GM04503 (cell line): ENCODE results near the gene C1QTNF6.
"Not testable (repeated sequence)": the region's sequence is repeated elsewhere in the genome, so short reads cannot be mapped to it uniquely, and the experiment has no call there.

Source experiments
- DNase-seq: peaks from one replicate; pipeline ENCODE4 v3.0.0-alpha.2; 2012; ENCODE audit warnings: low read depth

C1QTNF6 gene

DNA sequence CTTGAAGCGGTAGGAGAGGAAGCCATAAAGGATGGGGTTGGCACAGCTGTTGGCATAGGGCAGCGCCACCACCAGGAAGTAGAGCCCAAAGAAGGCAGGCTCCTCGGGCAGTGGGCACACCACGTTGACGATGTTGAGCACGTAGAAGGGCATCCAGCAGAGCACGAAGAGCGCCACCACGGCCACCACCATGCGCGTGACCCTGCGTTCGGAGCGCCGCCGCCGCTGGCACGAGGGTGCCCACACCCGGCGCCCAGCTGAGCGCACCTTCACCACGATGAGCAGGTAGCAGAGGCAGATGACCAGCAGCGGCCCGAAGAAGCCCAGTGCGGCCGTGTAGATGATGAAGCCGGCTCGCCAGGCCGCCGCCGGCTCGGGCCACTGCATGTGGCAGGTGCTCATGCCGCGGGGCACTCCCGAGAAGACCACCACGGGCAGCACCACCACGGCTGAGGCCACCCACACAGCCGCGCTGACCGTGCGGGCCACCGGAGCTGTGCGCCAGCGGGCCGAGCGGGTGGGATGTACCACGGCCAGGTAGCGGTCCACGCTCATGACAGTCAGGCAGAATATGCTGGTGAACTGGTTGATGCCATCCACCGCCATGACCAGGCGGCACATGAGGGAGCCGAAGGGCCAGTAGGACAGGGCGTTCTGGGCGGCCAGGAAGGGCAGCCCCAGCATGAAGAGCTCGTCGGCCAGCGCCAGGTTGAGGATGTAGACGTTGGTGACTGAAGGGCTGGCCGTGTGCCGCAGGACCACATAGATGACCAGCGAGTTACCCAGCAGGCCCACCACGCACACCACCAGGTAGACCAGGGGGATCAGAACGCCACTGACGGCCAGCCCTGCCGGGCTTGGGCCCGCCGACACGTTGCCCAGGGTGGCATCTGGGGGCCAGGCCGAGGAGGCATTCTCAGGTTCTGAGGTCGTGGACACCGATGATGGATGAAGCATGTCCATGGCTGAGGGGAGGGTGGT lies 19.1 kb upstream of the C1QTNF6 start:
- no peak for DNase-seq

DNA sequence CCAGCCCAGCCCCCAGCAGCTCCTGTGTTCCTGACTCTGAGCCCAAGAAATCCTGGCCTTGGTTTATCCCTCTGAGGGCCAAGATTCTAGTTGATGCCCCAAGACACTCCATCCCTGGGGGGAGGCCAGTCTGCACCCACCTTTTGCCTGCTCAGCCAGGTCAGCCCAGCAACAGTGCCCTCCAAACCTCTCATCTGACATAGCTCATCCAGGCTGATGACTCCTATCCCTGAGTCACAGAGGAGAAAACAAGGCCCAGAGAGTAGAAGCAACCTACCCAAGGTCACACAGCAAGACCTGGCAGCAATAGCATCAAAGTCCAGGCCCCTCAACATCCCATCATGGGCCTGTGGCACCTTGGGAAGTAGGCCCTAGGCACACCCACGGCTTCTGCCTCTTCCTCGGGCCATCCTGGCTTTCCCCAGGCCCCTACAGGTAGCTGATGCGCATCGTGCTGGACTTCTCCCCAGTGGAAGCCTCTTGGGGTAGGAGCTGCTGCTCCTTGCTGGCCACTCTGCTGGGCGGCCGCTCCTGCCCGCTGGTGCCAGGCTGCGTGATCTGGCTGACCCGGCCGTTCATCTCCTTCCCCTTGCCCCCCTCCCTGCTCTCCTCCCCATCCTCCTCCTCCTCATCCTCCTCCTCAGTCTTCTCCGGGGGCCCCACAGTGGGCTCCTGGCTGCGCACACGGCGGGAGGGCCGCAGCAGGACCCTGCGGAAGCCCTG lies 18.2 kb upstream of the C1QTNF6 start:
- DNase-seq, result no peak

DNA sequence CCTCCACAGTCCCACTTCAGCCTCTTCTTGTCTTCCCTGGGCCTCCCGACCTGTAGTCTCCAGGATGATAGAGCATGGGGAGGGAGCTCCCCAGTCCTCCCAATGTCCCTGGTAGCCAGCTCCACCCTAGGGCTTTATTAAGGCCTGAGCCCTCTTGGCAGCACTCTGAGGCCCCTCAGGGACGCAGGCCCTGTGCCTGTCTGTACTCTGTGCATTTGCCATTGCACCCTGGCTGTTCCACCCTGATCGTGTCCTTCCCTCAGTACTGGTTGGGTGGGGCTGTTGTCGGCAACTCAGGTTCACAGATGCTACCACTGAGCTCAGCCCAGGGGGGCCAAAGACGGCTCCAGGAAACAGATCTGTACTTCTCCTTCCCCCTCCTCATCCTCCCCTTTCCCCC lies 17.0 kb upstream of the C1QTNF6 start:
- no peak for DNase-seq

DNA sequence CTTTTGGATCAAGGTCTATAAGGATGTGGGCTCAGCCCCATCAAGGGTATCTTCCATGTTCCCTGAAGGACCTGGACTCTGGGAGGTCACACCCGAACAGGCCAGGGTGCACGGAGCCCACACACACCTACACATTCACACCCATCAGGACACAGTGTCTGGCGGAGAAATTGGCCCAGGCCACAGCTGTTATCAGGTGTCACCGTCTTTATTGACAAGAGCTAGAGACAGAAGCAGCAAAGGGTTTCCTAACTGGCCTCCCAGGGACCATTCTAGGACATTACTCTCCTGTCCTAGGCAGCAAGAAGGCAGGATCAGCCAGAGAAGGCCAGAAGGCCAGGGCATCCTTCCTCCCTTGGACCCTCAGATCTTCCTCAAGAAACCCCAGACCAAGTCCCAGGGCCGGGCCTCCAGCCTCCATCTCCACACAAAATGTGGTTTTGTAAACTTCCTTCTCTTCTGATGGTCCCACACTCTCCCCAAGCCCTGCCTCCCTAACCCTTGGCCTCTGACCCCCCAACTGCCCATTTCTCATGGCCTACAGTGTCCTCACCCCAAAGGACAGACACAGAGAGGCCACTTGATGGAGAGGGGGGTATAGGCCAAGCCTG lies 16.1 kb upstream of the C1QTNF6 start:
- DNase-seq, result no peak

DNA sequence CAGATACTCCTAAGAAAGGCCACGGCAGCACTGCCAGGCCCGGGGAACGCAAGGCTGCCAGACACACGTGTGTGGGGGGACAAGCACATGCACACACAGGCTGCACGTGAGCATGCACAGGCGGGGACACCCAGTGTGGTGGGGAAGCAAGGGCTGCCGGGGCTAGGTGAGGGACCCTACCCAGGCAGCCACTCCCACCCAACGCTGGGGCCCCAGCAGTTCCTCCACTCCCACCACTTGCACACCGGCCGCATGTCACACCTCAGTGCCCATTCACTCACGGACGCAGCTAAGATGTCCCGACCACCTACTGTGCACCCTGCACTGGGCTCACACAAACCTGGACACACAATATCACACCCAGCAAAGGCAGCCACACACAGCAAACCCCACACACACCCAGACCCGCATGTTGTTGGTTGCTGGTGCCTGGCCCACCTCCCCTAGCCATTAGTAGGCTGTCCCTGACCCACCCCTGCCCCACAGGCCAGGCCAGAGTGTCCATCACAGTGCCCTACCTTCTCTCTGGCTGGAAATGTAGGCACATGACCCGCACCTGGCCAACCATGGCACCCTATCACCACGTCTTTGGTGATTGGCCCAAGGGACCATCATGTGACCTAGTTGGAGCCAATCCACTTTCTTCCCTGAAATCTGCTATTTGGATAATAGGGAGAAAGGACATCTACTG lies 15.5 kb upstream of the C1QTNF6 start:
- no peak for DNase-seq

DNA sequence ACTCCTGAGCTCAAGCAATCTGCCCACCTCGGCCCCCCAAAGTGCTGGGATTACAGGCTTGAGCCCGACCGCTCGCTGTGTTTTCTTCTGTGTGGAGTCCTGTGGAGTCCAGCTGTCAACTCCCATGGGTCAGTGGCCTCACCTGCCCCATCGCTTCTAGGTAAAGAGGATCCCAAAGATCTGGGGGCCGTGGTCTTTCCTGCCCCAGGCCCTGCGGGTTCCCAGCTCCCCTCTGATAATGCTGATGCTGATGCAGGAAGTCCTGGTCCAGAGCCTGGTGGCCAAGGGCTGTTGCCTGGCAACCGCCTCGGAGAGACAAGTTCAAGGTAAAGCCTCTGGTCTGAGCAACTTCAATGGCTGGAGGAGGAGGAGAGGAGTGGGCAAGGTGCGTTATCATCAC lies 14.7 kb upstream of the C1QTNF6 start:
- DNase-seq, result no peak

DNA sequence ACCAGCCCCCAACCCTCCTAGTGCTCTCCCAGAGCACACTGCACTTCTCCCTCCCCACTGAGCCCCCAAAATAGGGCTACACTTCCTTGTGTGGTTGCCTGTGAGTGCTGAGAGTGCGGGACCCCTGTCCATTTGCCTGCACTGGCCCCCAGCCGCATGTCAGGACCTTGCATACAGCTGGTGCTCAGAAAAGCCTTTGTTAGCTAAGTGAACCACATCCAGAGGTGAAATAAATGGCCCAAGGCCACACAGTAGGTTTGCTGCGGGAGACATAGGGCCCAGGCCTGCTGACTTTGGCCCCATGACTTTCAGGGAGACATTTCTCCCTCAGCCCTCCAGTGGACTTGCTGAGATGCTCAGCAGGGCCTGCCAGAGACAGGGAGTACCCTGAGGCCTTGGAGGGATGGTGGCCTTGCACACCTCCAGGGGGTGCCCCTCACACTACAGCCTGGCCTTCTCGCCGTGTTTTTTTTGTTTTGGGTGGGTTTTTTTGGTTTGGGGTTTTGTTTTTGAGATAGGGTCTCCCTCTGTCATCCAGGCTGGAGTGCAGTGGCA lies 14.0 kb upstream of the C1QTNF6 start:
- DNase-seq, result no peak

DNA sequence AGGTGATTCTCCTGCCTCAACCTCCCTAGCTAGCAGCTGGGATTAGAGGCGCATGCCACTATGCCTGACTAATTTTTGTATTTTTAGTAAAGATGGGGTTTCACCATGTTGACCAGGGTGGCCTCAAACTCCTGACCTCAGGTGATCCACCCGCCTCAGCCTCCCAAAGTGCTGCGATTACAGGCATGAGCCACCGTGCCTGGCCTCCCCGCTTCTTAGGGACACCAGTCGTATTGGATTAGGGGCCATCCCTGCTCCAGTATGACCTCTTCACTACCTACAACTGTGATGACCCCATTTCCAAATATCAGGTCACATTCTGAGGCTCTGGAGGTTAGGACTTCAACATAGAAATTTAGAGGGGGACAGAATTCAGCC lies 13.4 kb upstream of the C1QTNF6 start:
- not testable (repeated sequence) for DNase-seq

DNA sequence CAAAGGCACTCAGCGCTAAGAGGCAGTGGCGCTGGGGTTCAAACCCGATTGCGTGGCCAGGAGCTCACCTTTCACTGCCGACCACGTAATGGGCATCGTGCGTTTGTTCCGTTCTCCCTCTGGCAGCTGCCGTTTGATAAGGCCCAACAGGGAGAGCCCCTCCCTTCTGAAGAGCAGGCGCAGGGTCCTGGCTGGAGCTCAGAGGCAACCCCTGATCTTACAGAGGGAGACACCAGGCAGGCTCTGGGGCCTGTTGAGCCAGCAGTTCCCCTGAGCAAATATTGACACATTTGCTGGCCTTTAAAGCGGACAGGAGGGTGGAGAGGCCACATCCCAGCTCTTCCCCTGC lies 11.7 kb upstream of the C1QTNF6 start:
- DNase-seq, result no peak

DNA sequence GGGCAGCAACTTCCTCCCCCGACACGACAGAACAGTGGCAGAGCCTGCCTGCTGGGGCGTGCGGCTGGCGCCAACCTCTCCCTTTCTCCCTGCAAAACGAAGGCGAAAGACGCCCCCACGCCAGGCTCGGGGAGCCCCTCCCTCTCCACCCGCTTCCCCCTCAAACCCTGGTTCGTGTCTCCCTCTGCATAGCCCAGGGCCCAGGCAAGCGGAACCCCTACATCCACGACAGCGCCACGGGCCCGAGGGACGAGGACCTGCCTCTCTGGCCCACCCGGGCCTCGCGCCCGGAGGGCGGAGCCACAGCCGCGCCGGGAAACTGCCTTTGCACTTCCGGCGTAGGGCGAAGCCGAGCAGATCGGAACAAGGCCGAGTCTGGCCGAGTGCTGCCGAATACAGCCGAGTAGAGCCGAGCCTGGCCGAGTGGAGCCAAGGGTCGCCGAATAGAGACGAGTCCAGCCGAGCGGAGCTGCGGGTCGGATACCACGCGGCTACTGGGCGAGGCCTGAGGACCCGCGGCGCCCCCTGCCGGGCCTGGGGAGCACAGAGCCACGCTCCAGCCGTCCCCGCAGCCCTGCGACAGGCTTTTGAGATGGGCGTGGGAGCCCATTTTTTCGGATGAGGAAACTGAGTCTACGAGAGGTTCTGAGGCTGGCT lies 11.2 kb upstream of the C1QTNF6 start:
- no peak for DNase-seq

DNA sequence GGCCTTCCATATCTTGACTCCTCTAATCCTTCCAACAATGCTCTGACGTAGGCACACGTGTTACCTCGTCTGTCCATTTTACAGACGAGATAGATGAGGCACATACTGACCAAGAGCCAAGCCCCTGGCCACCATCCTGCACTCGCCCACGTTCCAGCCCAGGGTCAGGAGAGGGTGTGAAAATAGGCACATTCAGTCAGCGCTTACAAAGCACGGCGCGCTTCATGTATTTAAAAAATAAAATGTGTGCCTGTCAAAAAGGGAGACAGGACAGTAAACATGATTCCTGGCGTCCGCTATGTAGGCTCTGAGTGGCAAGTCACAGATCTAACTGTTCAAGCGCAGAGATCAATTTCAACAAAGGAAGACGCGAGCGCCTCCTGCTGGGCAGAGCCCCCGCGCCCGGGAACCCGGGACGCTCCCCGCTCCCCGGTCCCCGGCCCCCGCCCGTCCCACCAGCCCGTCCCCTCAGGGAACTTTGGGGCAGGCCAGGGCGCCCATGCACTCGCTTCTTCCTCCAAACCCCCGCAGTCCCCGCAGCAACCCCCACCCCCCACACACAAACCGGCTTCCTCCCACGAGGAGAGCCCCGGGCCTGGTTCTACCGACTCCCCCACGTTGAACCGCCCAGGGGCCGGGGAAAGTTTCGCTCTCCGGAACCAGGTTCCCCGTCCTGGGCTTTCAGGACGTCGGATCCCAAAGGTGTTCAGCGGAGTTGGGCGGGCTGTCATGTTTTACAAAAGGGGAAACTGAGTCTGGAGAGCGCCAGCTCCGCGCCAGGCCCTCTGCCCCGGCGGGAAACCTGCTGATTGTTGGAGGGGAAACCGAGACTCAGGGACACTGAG lies 10.4 kb upstream of the C1QTNF6 start:
- DNase-seq, result no peak

DNA sequence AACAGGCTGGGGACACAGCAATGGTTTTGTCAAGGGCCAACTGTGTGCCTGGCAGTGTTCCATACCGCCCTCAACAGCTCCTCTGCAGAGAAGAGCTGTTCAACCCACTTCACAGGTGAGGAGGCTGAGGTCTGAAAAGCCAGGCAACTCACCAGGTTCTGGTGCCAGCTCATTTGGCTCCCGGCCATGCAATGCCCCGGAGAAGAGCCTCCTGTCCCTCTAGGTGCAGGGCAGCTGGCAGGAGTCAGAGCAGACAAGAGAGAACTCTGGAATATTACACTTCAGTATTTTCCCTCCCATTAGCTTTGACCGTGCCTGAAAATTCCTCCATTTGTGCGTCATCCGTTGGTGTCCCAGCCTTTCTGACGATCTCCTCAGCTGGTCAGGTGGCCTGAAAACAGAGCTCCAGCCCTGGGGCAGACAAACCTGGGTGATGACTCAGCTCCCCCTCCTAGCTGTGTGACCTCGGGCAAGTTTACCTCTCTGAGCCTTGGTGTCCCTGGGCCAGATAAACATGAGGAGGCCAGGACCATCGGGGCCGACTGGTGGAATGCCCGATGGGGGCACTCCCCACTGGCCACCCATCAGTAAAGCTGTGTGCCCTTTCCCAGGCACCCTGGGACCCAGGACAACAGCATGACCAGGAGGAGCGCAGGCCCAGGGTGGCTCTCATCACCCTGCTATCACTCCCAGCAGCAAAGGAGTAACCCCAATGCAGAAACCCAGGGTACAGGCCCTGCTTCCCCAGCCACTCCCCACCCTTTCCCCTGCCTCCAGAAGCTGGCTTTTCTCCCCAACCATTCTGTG lies 9.6 kb upstream of the C1QTNF6 start:
- no peak for DNase-seq

DNA sequence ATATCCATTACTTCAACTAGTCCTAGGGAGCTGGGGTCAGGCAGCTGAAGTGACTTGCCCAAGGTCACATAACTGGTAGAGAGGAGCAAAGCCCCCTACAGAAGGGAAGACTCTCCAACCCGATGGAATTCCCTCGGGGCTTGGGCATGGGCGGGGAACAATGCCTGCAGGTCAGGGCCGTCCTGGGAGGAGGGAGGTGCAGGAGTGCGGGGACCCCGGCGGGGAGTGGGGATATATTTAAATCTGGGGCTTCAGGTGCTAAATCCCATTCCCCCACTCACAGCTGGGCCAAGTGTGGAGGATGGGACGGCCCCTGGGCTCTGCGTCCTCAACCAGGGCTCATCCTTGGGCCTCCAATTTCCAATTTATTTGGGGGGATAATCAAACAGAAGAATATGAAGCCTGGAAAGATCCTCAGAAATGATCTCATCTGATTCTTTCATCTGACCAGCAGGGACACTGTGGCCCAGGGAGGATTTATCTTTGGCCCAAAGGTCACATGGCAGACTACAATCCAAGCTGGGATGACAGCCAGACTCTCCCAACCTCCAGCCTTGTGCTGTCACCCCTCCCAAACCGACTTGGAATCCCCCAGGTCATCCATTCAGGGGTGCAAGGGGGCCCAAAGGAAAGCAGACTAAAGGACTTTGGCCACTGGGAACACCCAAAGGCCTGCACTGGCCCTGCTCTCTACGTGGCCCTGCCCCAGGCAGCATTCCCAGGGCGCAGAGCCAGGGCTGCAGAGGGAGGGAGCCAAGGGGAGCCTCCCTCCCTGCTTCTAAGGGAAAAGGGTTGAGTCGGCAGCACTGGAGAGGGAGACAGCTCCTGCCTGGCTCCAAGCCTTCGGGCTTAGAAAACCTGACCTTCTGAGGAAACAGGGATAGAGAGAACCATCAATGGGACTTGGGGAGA lies 8.7 kb upstream of the C1QTNF6 start:
- DNase-seq, result no peak

DNA sequence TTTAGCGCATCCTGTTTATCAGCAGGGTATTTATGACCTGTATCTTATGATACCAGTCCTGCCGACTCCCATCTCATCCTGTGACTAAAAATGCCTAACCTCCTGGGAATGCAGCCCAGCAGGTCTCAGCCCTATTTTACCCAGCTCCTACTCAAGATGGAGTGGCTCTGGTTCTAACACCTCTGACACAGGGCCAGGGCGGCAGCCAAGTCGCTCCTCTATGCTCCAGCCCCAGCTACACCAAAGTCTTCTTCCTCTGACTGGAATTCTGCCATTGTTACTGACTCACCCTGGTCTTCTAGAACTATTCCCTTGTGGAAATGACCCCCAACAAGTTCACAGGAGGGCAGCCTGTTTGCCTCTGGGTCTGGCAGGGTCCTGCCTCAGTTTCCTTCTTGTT lies 7.9 kb upstream of the C1QTNF6 start:
- DNase-seq, result no peak

DNA sequence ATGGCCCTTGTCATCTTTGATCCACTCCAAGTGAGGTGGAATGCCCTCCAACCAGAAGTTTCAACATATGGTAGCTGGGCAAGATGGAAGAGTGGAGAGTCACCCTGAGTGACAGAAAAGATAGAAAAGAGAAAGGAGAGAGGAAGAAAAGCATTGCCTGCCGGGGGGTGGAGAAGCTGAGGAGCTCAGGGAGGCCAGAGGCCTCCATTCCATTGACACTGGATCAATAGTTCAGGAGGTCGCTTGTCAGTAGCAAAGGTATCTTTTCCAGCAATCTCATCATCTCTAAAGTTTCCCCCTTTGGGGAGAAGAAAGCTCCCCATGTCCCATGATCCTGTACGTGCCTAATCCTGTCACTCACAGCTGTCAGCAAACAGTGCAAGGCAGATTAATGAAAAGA lies 6.7 kb upstream of the C1QTNF6 start:
- no peak for DNase-seq

DNA sequence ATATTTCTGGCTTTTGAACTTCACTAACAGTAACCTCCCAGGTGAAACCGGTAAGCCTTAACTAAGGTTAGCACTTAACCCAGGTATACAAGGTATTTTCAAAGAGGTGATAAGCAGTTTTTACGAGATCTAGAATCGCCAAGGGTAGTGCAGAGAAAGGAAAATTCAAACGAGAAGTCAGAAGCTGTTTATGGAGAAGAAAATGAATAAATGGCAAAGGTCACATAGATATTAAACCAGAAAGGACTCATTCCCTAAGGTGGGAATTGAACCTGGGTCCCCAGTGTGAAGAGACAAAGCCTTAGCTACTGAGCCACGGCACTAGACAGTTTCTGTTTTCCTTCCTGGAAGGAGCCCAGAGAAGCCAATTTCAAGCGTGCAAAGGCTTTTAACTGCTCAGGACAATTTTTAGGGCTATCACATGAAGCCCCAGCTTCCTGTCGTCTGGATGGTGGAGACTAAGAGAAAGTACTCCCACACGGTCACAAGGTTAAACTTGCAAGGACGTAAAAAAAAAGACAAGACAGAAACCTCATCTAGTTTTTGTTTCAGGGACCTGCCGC lies 5.7 kb upstream of the C1QTNF6 start:
- DNase-seq, result no peak

DNA sequence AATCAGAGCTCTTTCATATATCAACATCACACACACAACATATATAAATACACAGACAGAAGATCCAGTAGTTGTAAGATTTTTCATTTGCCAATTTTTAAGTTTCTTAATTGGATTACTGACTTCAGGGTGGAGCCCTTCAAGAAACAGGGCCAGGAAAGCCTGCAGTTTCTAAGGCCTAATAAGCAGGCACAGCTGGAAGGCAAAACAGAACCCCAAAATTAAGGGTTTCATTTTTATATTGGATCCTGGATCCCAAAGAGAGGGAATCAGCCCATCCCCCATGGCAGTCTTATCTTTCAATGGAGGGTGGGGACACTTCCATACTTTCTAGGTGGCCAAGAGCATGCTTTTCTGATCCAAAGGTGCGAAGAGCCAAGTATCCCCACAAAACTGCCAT lies 4.7 kb upstream of the C1QTNF6 start:
- no peak for DNase-seq

DNA sequence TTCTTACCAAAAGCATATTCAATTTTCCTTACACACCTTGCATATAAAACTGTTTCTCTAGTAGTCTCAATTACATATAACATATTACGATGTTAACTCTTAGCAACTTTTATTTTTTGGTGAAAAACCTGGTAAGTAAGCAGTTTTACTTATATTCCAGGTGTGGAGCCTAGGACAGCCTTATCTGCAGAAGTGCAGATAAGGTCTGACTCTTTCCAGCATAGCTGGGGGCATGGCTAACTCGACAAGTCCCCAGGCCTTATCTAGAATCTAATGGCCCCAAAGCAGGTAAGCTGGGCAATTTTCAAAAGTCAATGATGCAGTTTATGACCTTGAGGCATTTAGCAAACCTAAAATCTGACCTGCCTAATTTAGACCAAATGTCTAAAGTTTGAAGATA lies 4.2 kb upstream of the C1QTNF6 start:
- DNase-seq, result no peak
